Pancreas (tissue), 10 donors: ENCODE results near the gene REN. TPM values are rescaled to one million over a fixed set of nuclear protein-coding genes. Genes with fewer than 3 reads are reported as not detected.

Experiments
- ATAC-seq, 4 donors: fragments of 200-7000 bp; cut with Tn5 transposase; one replicate each; pipeline versions ENCODE4 v1.8.0 to v1.9.1; 2020; ENCODE audit warnings: mild to moderate bottlenecking in 4 of 4, moderate library complexity in 4 of 4
- DNase-seq, 6 donors: peaks; one replicate each; pipeline ENCODE4 v3.0.0-alpha.2; 2020
- FAIRE-seq: peaks from 2 replicates; lab custom pipeline; 2012; peaks lifted over from hg19 to GRCh38; lab: Jason Lieb, UNC
- H3K27ac ChIP-seq, 4 donors: fragments of 200-600 bp; sonication (generic); 1 replicate in 3 of 4; 2 replicates in 1 of 4; pipeline versions ENCODE4 v1.5.0 to v1.8.0; 2020
- H3K27me3 ChIP-seq, 4 donors: fragments of 200-600 bp; one replicate each; pipeline ENCODE4 v1.8.0; 2021
- H3K36me3 ChIP-seq, 3 donors: fragments of 200-600 bp; sonication (generic) in 1 of 3; one replicate each; pipeline versions ENCODE4 v1.5.0 to v1.8.0; 2020 to 2021
- H3K4me1 ChIP-seq, 3 donors: fragments of 200-600 bp; one replicate each; pipeline ENCODE4 v1.8.0; 2021
- H3K4me3 ChIP-seq, 4 donors: fragments of 200-600 bp; sonication (generic) in 2 of 4; one replicate each; pipeline versions ENCODE4 v1.5.0 to v1.8.0; 2020 to 2021
- H3K9me3 ChIP-seq, 4 donors: fragments of 200-600 bp; one replicate each; pipeline ENCODE4 v1.8.0; 2021
- WGBS, 2 donors: extraction: QIAGEN DNeasy Blood & Tissue Kit; methylation state at CpG; one replicate each; pipeline ENCODE4 v1.1.7; 2013; 5-methylcytosine and 5-hydroxymethylcytosine counted together
- intact Hi-C, 3 donors: fragments of 100-400 bp; cut with DNase I; formaldehyde crosslinking; loops; one replicate each; pipeline versions ENCODE4 v1.11.1 to v1.14.2; 2022
- polyA plus RNA-seq, 2 donors: library from polyadenylated mRNA; stranded (reverse); fragments of 200-250 nt; gene quantifications; one replicate each; pipeline ENCODE4 v1.2.3, GENCODE V29; 2013
- total RNA-seq, 6 donors: library from RNA; stranded (reverse); fragmentation: NEBNext Ultra II Directional in 4 of 6; extraction: Animal tissue kit (Norgen Biotek cat#: 25700) in 4 of 6; gene quantifications; one replicate each; pipeline versions ENCODE4 v1.2.1 to v1.2.4, GENCODE V29; 2021 to 2023
- TF ChIP-seq, protein P1 (sequence below), 4 donors: fragments of 200-600 bp; sonication (generic) in 3 of 4; IDR thresholded peaks; one replicate each; pipeline versions ENCODE4 v1.5.0 to v1.8.0; 2021; ENCODE audit warnings: antibody characterized with exemption in 4 of 4
- donor health status: healthy with polysubstance abuse.
- donor health status: DM: no; HTN: no; CAD: no; lungs with moderate emphysema.
- donor health status: DM: no; HTN: no; CAD: no.
- donor health status: control.
- donor health status: control.
- donor health status: Bipolar disorder and iron deficiency.
- donor health status: DM: yes; HTN: yes; CAD: no.
- donor health status: DM: no; HTN: no; CAD: no.
- donor health status: DM: no; HTN: no; CAD: no.
- donor health status: DM: yes; HTN: yes; CAD: no.

Gene REN
- total and polyA plus RNA-seq, 8 donors: 0.28 TPM; not detected in 7

DNA sequence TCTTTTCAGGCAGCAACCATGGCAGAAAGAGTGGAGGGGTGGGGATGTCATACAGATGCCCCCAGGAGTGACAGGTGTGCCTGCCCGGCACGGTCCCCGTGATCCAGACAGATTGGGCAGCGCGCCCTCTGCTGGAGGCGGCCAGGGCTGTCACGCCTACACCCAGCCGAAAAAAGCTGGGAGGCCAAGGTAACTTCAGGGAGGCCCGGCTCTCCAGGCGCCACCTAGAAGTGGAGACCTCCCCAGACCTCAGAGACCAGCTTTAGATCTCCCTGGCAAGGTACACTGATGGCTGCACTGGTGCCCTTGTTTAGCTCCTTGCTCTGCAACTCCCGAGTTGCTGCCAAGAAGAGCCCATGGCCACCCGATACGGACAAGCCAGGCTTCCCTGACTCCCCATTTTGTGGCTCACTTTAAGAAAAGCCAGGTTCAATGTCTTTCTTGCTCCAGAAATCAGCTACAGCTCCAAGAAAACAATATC, 41.0 kb upstream of the REN start:
- TF ChIP-seq, protein P1, sequence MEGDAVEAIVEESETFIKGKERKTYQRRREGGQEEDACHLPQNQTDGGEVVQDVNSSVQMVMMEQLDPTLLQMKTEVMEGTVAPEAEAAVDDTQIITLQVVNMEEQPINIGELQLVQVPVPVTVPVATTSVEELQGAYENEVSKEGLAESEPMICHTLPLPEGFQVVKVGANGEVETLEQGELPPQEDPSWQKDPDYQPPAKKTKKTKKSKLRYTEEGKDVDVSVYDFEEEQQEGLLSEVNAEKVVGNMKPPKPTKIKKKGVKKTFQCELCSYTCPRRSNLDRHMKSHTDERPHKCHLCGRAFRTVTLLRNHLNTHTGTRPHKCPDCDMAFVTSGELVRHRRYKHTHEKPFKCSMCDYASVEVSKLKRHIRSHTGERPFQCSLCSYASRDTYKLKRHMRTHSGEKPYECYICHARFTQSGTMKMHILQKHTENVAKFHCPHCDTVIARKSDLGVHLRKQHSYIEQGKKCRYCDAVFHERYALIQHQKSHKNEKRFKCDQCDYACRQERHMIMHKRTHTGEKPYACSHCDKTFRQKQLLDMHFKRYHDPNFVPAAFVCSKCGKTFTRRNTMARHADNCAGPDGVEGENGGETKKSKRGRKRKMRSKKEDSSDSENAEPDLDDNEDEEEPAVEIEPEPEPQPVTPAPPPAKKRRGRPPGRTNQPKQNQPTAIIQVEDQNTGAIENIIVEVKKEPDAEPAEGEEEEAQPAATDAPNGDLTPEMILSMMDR (IDR thresholded peaks at IDR 0.05): peak; percentile 73 to 93 (median 88)
- intact Hi-C loops: loop anchor here in 1 of 3 donors (5.0 kb wide), 1 partner anchor 45 kb away; no protein-coding TSS in a partner anchor
- Histone ChIP-seq H3K27me3 (no peaks in the 10 kb centered on the region), H3K27ac (no peak overlapping the region), H3K4me1 (no peaks in the 10 kb centered on the region), H3K36me3 (no peaks in the 10 kb centered on the region), H3K4me3 (no peak overlapping the region), H3K9me3 (no peaks in the 10 kb centered on the region)
- DNase-seq: peak; percentile 54 to 95 (median 76)
- 17 to 18% methylated on average over 13 of the region's 13 CpGs for WGBS, 2 donors
- ATAC-seq: peak; percentile 92 to 99 (median 96)
- no peak for FAIRE-seq

DNA sequence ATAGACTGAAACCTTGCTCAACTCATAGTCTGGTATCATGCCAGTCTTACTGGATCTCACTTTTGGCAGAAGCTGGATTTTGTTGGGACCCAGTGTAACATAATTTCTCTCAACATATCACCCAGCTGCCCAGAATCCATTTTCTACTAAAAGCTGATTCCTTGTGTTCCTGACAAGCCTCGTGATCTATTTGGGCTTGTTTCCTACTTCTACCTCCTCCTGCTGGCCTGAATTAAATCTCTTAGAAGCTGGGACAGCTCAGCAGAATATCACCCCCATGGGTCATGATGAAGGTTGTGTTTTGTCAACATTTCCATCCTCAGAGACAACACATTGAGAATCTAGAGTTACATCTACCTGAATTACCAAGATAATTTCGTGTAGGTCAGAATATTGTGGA, 40.0 kb upstream of the REN start:
- Histone ChIP-seq H3K27me3 (no peaks in the 10 kb centered on the region), H3K4me3 (no peak overlapping the region), H3K9me3 (no peaks in the 10 kb centered on the region), H3K27ac (no peak overlapping the region), H3K4me1 (no peaks in the 10 kb centered on the region), H3K36me3 (no peaks in the 10 kb centered on the region)
- FAIRE-seq: no peak
- ATAC-seq: no peak
- TF ChIP-seq, protein P1 (IDR thresholded peaks at IDR 0.05): no peak
- 51 to 56% methylated on average over 2 of the region's 2 CpGs for WGBS, 2 donors
- intact Hi-C loops: loop anchor here in 1 of 3 donors (5.0 kb wide), 1 partner anchor 44 kb away; no protein-coding TSS in a partner anchor
- no peak for DNase-seq

DNA sequence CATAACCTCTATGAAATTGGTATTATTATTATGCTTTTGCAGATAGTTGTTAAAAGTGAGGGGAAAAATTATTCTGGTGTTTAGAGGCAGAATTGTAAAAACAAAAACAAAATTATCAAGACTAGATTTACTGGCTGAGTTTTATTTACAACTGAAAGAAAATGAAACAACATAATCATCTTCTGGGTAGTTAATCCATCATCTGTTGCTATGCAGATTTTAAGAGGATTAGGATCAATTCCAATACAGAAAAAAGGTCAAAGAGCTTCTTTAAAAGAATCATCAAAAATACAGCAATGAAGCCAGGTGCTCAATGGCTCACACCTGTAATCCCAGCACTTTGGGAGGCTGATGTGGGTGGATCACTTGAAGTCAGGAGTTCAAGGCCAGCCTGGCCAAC, 39.3 kb upstream of the REN start:
- no peak for ATAC-seq

DNA sequence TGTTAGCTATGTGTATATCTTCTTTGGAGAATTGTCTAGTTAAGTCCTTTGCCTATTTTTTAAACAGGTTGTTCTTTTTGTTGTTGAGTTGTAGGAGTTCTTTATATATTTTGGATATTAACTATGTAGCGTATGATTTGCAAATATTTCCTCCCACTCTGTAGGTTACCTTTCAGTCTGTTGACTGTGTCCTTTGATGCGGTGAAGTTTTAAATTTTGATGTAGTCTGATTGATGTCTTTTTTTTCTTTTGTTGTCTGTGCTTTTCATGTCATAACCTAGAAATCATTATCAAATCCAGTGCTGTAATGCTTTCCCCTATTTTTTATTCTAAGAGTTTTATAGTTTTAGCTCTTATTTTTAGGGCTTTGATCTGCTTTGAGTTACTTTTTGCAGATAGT, 38.8 kb upstream of the REN start:
- Histone ChIP-seq H3K4me3 (no peak overlapping the region), H3K27me3 (no peaks in the 10 kb centered on the region), H3K27ac (no peak overlapping the region), H3K9me3 (no peaks in the 10 kb centered on the region), H3K4me1 (no peaks in the 10 kb centered on the region), H3K36me3 (no peaks in the 10 kb centered on the region)
- TF ChIP-seq, protein P1 (IDR thresholded peaks at IDR 0.05): no peak
- 87 to 93% methylated on average over 2 of the region's 2 CpGs for WGBS, 2 donors
- DNase-seq: no peak
- intact Hi-C loops: loop anchor here in 1 of 3 donors (5.0 kb wide), 1 partner anchor 43 kb away; no protein-coding TSS in a partner anchor
- no peak for FAIRE-seq
- ATAC-seq: no peak

More for the DNA sequence above, 39.3 kb upstream of the REN start:
- no peaks in the 10 kb centered on the region for H3K9me3 ChIP-seq
- intact Hi-C loops: loop anchor here in 1 of 3 donors (5.0 kb wide), 1 partner anchor 43 kb away; no protein-coding TSS in a partner anchor
- DNase-seq: no peak
- TF ChIP-seq, protein P1 (IDR thresholded peaks at IDR 0.05): no peak
- no peaks in the 10 kb centered on the region for H3K27me3 ChIP-seq
- no peaks in the 10 kb centered on the region for H3K4me1 ChIP-seq
- no peak overlapping the region for H3K27ac ChIP-seq
- H3K36me3 ChIP-seq: no peaks in the 10 kb centered on the region
- H3K4me3 ChIP-seq: no peak overlapping the region
- FAIRE-seq: no peak

DNA sequence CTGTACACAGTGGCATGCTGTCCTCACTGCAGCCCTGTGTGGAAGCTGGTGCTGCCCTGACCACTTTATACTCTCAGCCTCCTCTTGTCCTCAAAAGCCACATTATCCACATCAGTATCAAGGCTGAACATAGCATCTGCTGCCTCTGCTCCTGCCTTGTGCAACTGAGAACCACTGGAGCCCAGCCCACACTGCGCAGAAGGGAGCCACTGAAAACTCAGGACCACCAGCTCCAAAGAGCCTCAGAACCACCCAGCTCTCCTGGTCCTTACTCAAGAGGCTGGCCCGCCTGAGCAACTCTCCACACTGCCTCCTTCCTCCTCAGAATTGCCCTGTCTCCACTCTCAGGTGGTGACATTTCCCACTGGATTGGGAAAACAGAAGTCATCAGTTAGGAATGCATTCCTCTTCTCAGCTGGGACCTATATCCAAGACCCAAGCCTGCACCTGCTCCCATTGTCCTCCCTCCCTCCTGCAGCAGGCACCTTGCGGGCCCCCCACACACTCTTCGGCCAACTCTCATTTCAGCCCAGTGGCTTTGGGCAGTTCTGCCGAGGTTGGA, 37.1 kb upstream of the REN start:
- WGBS, 2 donors: 87 to 93% methylated on average over 5 of the region's 5 CpGs
- Histone ChIP-seq H3K27ac (no peak overlapping the region), H3K9me3 (no peaks in the 10 kb centered on the region), H3K4me1 (no peaks in the 10 kb centered on the region), H3K36me3 (no peaks in the 10 kb centered on the region), H3K27me3 (no peaks in the 10 kb centered on the region), H3K4me3 (no peak overlapping the region)
- no peak for FAIRE-seq
- ATAC-seq: no peak
- peak in 1 of 6 donors; percentile 31 for DNase-seq
- TF ChIP-seq, protein P1 (IDR thresholded peaks at IDR 0.05): no peak
- intact Hi-C loops: no loop called here
